ENCODE results near the gene GLG1. TPM values are rescaled to one million over a fixed set of nuclear protein-coding genes. Genes with fewer than 3 reads are reported as not detected.

The GLG1 gene
- total RNA-seq, 1 experiment from 2014 or later = 65.2 TPM

DNA sequence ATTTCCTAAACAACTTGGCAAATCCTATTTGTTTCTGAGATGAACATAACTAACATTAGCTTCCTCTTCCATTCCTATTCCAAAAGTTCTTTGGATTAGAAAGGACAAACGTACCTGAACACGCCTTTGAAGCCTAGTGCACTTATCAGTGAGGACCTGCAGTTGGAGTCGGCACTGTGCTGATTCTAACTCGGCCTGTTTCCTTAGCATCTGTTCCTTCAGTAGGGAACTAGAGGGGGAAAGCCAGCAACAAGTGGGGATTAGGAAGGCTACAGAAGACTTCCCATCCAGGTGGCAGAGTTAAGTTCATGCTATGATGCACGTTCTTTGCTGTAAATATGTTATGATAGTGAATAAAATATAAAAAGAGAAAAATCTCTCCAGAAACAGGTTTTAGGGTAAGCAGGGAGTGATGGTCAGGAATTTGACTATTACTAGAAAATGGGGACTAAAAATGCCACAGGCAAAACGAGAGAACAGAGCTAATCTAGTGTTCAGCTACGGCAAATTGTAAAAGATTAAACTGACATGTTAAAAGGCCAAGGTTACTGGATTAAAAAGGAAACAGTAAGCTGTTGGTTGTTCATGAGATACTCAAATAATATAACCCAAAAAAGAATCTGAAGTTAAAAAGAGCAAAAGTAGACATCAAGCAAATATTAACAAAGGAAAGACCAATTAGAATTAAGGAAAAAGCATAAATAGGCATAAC is 31.0 kb upstream of the GLG1 start:
- peaks cover 28% of the 10 kb centered on the region for H3K79me2 ChIP-seq (ENCODE audit: low read length)
- no peaks in the 10 kb centered on the region for H3K27me3 ChIP-seq (ENCODE audit: low read length)
- no peak for DNase-seq
- H3K36me3 ChIP-seq (ENCODE audit: insufficient read depth, low read length) = peaks cover 30% of the 10 kb centered on the region
- H3K9me3 ChIP-seq (ENCODE audit: low read length) = no peaks in the 10 kb centered on the region
- H3K4me3 ChIP-seq (ENCODE audit: low read length) = no peak overlapping the region
- no peak overlapping the region for H3K4me2 ChIP-seq (ENCODE audit: low read depth, low read length, poor library complexity, severe bottlenecking)
- H3K27ac ChIP-seq (ENCODE audit: low read length) = no peak overlapping the region
- no peaks in the 10 kb centered on the region for H3K9me2 ChIP-seq (replicated peaks; ENCODE audit: insufficient read depth, low read length)
- H2AFZ ChIP-seq (ENCODE audit: low read length) = no peak overlapping the region
- H4K20me1 ChIP-seq (ENCODE audit: insufficient read depth, low read depth, low read length) = no peaks in the 10 kb centered on the region
- H3K4me1 ChIP-seq (ENCODE audit: low read length) = no peaks in the 10 kb centered on the region
- no peak overlapping the region for H3K9ac ChIP-seq (ENCODE audit: low read length)

DNA sequence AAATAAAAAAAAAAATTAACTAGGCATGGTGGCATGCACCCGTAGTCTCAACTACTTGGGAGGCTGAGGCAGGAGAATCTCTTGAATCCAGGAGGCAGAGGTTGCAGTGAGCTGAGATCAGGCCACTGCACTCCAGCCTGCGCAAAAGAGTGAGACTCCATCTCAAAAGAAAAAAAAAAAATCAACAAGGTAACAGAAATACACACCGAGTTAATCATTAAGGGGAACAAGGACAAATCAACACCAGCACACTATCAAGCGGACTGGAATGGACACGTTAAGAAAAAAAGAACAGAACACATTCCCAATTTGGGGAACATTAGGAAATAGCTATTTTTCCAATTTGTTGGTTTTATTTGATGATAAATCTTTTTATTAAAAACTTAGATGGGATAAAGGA is 28.4 kb upstream of the GLG1 start:
- H3K27ac ChIP-seq (ENCODE audit: low read length) = no peak overlapping the region
- no peaks in the 10 kb centered on the region for H3K9me2 ChIP-seq (replicated peaks; ENCODE audit: insufficient read depth, low read length)
- H3K4me3 ChIP-seq (ENCODE audit: low read length) = no peak overlapping the region
- H3K36me3 ChIP-seq (ENCODE audit: insufficient read depth, low read length) = peaks cover 41% of the 10 kb centered on the region
- no peaks in the 10 kb centered on the region for H3K9me3 ChIP-seq (ENCODE audit: low read length)
- peaks cover 22% of the 10 kb centered on the region for H3K79me2 ChIP-seq (ENCODE audit: low read length)
- no peak overlapping the region for H3K9ac ChIP-seq (ENCODE audit: low read length)
- H3K27me3 ChIP-seq (ENCODE audit: low read length) = no peaks in the 10 kb centered on the region
- no peaks in the 10 kb centered on the region for H3K4me1 ChIP-seq (ENCODE audit: low read length)
- DNase-seq = no peak
- H4K20me1 ChIP-seq (ENCODE audit: insufficient read depth, low read depth, low read length) = no peaks in the 10 kb centered on the region
- H2AFZ ChIP-seq (ENCODE audit: low read length) = no peak overlapping the region
- H3K4me2 ChIP-seq (ENCODE audit: low read depth, low read length, poor library complexity, severe bottlenecking) = no peak overlapping the region

DNA sequence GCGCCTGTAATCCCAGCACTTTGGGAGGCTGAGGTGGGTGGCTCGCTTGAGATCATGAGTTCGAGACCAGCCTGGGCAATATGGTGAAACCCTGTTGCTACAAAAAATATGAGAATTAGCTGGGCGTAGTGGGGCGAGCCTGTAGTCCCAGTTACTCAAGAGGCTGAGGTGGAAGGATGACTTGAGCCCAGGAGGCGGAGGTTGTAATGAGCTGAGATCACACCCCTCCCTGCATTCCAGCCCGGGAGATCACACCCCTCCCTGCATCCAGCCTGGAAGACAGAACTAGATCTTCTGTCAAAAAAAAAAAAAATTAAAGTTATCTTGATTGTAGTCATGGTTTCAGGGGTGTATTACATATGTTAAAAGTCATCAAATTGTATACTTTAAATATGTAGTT is 26.8 kb upstream of the GLG1 start:
- peaks cover 51% of the 10 kb centered on the region for H3K36me3 ChIP-seq (ENCODE audit: insufficient read depth, low read length)
- H3K9me3 ChIP-seq (ENCODE audit: low read length) = no peaks in the 10 kb centered on the region
- H3K27me3 ChIP-seq (ENCODE audit: low read length) = no peaks in the 10 kb centered on the region
- H3K4me2 ChIP-seq (ENCODE audit: low read depth, low read length, poor library complexity, severe bottlenecking) = no peak overlapping the region
- peaks cover 19% of the 10 kb centered on the region for H3K79me2 ChIP-seq (ENCODE audit: low read length)
- no peaks in the 10 kb centered on the region for H3K9me2 ChIP-seq (replicated peaks; ENCODE audit: insufficient read depth, low read length)
- H2AFZ ChIP-seq (ENCODE audit: low read length) = no peak overlapping the region
- H3K4me1 ChIP-seq (ENCODE audit: low read length) = no peaks in the 10 kb centered on the region
- H3K4me3 ChIP-seq (ENCODE audit: low read length) = no peak overlapping the region
- H3K27ac ChIP-seq (ENCODE audit: low read length) = no peak overlapping the region
- DNase-seq = no peak
- H4K20me1 ChIP-seq (ENCODE audit: insufficient read depth, low read depth, low read length) = no peaks in the 10 kb centered on the region
- no peak overlapping the region for H3K9ac ChIP-seq (ENCODE audit: low read length)

DNA sequence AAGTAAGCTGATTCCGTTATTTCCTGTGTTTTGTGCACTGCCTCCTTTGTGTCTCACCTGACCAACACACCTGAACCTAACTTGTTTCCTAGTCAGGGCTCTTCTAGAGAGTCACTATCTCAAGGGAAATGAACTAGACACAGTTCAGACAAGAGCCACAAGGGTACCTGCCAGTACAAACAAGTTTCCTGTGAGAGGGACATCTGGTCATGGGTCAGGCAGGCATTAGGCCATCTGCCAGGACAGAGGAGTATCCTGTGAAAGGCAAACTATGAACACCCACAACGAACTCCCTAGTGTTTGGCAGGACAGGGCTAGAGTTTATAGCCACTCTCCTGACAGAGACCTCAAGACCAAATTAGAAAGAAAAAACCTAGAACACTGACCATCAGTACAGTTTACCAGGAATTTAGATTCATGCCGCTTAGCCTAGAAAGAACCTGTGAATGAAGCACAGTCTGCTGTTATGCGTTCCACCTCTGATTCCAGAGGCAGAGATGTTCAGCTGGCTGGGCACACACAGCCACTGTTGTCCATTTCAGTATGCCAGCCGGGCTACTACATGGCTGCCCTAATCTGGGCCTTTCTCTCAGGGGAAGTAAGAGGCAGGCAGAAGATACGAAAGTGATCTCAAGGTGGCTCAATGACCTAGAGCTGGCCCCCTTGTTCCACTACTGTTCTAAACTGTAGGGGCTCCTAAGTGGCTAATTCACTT is 20.7 kb upstream of the GLG1 start:
- H3K36me3 ChIP-seq (ENCODE audit: insufficient read depth, low read length) = peaks cover 62% of the 10 kb centered on the region
- no peaks in the 10 kb centered on the region for H3K27me3 ChIP-seq (ENCODE audit: low read length)
- H3K4me2 ChIP-seq (ENCODE audit: low read depth, low read length, poor library complexity, severe bottlenecking) = no peak overlapping the region
- no peak for DNase-seq
- no peak overlapping the region for H2AFZ ChIP-seq (ENCODE audit: low read length)
- H4K20me1 ChIP-seq (ENCODE audit: insufficient read depth, low read depth, low read length) = no peaks in the 10 kb centered on the region
- no peaks in the 10 kb centered on the region for H3K9me2 ChIP-seq (replicated peaks; ENCODE audit: insufficient read depth, low read length)
- H3K9ac ChIP-seq (ENCODE audit: low read length) = no peak overlapping the region
- H3K4me3 ChIP-seq (ENCODE audit: low read length) = no peak overlapping the region
- no peaks in the 10 kb centered on the region for H3K9me3 ChIP-seq (ENCODE audit: low read length)
- no peaks in the 10 kb centered on the region for H3K4me1 ChIP-seq (ENCODE audit: low read length)
- H3K27ac ChIP-seq (ENCODE audit: low read length) = no peak overlapping the region
- peaks cover 8% of the 10 kb centered on the region for H3K79me2 ChIP-seq (ENCODE audit: low read length)

DNA sequence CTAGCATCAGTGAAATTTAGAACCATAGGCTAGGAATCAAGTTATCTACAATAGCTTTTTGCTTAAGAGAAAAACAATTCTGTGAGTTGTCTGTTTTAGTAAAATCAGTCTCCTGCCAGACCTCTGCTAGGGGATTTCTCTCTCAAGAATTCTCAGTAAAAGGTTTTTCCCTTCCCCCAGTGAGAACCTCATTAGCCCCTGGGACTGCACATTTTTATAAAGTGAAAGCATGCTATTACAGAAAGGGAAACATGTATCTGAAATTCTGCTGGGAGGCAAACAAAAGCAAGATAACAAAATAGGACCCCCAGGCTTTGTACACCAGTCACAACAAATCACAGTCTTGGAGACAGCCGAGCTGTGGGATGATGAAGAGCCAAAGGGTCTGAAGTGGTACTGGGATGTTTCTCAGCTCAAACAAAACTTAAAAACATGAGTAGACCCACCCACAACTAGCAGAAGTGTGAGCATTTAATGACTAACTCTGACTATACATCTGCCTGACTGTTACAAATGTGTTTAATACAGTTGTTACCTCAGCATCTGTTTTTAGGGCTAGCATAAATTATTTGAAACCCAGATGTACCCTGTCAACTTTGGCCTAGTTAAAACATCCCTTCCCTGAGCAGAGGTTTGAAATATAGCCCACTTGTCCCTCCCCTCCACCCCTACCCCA is 20.0 kb upstream of the GLG1 start:
- no peaks in the 10 kb centered on the region for H3K9me2 ChIP-seq (replicated peaks; ENCODE audit: insufficient read depth, low read length)
- H3K36me3 ChIP-seq (ENCODE audit: insufficient read depth, low read length) = peaks cover 69% of the 10 kb centered on the region
- no peaks in the 10 kb centered on the region for H3K27me3 ChIP-seq (ENCODE audit: low read length)
- no peak overlapping the region for H3K27ac ChIP-seq (ENCODE audit: low read length)
- H3K9me3 ChIP-seq (ENCODE audit: low read length) = no peaks in the 10 kb centered on the region
- H4K20me1 ChIP-seq (ENCODE audit: insufficient read depth, low read depth, low read length) = no peaks in the 10 kb centered on the region
- no peak overlapping the region for H2AFZ ChIP-seq (ENCODE audit: low read length)
- no peaks in the 10 kb centered on the region for H3K4me1 ChIP-seq (ENCODE audit: low read length)
- no peak overlapping the region for H3K9ac ChIP-seq (ENCODE audit: low read length)
- no peak for DNase-seq
- no peak overlapping the region for H3K4me2 ChIP-seq (ENCODE audit: low read depth, low read length, poor library complexity, severe bottlenecking)
- peaks cover 11% of the 10 kb centered on the region for H3K79me2 ChIP-seq (ENCODE audit: low read length)
- no peak overlapping the region for H3K4me3 ChIP-seq (ENCODE audit: low read length)

DNA sequence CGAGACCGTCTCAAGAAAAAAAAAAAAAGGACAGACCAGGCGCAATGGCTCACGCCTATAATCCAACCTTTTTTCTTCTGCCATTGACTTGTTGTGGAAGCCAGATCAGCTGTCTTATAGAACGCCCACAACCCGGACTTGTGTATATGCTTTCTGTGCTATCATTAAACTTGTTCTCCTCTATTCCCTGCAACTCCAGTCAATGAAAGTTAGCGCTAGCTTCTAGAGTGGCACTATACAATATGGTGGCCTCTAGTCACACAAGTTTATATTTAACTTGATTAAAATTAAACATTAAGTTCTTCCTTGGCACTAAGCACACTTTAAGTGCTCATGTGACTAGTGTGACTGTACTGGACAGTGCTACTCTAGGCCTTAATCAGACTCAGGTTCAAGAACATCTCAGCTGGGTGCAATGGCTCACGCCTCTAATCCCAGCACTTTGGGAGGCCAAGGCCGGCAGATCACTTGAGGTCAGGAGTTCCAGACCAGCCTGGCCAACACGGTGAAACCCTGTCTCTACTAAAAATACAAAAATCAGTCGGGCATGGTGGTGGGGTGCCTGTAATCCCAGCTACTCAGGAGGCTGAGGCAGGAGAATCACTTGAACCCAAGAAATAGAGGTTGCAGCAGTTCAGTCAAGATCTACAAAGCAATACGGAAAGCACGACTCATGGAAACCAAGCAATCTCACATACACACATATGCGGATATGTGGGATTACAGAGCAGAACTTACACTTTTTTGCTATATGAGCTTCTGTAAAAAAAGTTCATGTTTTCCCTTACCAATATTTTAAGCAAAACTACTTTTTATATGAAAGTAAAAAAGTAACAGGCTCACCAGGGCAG is 18.8 kb upstream of the GLG1 start:
- no peak overlapping the region for H3K4me2 ChIP-seq (ENCODE audit: low read depth, low read length, poor library complexity, severe bottlenecking)
- peaks cover 61% of the 10 kb centered on the region for H3K36me3 ChIP-seq (ENCODE audit: insufficient read depth, low read length)
- no peak overlapping the region for H3K9ac ChIP-seq (ENCODE audit: low read length)
- H3K79me2 ChIP-seq (ENCODE audit: low read length) = peaks cover 11% of the 10 kb centered on the region
- no peak for DNase-seq
- H2AFZ ChIP-seq (ENCODE audit: low read length) = no peak overlapping the region
- no peaks in the 10 kb centered on the region for H3K4me1 ChIP-seq (ENCODE audit: low read length)
- H3K9me2 ChIP-seq (replicated peaks; ENCODE audit: insufficient read depth, low read length) = no peaks in the 10 kb centered on the region
- H3K9me3 ChIP-seq (ENCODE audit: low read length) = no peaks in the 10 kb centered on the region
- H3K27ac ChIP-seq (ENCODE audit: low read length) = no peak overlapping the region
- no peak overlapping the region for H3K4me3 ChIP-seq (ENCODE audit: low read length)
- H3K27me3 ChIP-seq (ENCODE audit: low read length) = no peaks in the 10 kb centered on the region
- no peaks in the 10 kb centered on the region for H4K20me1 ChIP-seq (ENCODE audit: insufficient read depth, low read depth, low read length)

DNA sequence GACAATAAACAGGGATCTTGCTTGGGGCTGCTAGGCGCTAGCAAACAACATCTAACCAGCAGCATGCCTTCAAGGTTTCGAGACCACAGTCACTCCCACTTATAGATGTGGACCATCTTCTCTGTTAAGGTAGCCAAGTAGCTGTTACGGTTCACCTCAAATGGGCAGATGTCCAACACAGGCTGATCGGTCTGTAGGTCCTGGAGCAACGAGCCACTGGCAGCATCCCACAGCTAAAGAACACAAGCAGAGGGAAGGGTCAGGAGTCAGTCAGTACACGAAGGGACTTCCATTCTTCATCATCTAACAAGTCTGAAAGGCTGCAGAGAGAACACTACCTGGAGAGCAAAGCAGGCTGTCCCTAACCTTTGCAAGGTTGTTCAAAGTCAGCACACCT is 16.9 kb upstream of the GLG1 start:
- Histone ChIP-seq H4K20me1 (ENCODE audit: insufficient read depth, low read depth, low read length) (no peaks in the 10 kb centered on the region), H3K27ac (ENCODE audit: low read length) (no peak overlapping the region), H3K9ac (ENCODE audit: low read length) (no peak overlapping the region), H3K9me2 (replicated peaks; ENCODE audit: insufficient read depth, low read length) (no peaks in the 10 kb centered on the region), H3K9me3 (ENCODE audit: low read length) (no peaks in the 10 kb centered on the region), H3K4me2 (ENCODE audit: low read depth, low read length, poor library complexity, severe bottlenecking) (no peak overlapping the region), H3K4me1 (ENCODE audit: low read length) (no peaks in the 10 kb centered on the region), H3K27me3 (ENCODE audit: low read length) (no peaks in the 10 kb centered on the region), H2AFZ (ENCODE audit: low read length) (no peak overlapping the region), H3K79me2 (ENCODE audit: low read length) (peaks cover 9% of the 10 kb centered on the region), H3K36me3 (ENCODE audit: insufficient read depth, low read length) (peaks cover 54% of the 10 kb centered on the region), H3K4me3 (ENCODE audit: low read length) (no peak overlapping the region)
- no peak for DNase-seq
